Measurements from ENCODE around the gene PHLPP1.

The PHLPP1 gene

DNA sequence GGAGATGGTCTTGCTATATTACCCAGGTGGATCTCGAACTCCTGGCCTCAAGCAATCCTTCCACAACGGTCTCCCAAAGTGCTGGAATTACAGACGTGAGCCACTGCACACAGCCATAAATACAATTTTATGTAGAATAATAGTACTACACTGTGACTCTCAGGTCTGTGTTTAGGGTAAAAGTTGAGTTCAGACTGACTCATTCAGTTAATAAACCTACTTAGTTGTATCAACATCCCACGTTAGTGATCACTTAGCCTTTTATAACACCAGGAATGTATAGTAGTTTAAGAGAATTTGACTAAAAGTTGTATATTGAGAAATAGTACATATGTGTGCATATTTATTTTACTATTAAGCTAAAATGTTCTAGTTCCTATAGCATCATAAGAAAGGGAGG lies 237.5 kb downstream of the PHLPP1 start:
- no peak for DNase-seq

DNA sequence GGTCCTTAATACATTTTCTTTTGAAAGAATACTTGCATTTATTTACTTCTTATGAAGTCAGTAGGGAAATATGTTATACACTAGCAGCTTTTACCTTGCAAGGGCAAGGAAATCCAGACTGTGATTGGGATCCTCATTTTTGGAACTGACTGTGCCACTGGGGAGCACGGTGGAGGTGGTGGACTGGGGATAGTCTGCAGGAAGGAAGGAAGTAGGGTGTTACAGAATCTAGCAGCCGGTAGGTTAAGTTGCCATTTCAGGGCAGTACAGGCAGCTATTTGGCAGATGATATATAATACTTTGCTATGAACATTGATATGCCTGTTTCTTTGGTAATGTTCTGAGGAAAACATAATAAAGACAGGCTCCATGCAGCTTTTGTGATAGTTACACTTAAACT lies 238.3 kb downstream of the PHLPP1 start:
- DNase-seq, result no peak

DNA sequence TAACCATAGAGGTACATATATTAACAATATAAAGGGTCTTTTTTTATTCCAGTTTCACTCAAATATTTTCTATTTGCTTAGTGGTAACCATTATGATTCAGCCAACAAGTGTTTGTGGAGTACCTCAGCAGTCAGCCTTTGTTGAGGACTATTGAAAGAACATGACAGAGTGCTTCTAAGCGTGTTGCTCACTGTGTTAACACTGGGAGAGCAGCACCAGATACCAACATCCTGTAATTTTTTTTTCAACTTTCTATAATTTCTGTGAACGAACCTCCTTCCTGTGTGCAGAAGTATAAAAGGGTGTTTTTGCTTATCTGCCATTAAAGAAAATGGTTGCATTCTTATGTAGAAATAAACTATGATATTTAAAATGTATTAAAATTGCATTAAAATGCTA lies 239.0 kb downstream of the PHLPP1 start:
- no peak for DNase-seq

DNA sequence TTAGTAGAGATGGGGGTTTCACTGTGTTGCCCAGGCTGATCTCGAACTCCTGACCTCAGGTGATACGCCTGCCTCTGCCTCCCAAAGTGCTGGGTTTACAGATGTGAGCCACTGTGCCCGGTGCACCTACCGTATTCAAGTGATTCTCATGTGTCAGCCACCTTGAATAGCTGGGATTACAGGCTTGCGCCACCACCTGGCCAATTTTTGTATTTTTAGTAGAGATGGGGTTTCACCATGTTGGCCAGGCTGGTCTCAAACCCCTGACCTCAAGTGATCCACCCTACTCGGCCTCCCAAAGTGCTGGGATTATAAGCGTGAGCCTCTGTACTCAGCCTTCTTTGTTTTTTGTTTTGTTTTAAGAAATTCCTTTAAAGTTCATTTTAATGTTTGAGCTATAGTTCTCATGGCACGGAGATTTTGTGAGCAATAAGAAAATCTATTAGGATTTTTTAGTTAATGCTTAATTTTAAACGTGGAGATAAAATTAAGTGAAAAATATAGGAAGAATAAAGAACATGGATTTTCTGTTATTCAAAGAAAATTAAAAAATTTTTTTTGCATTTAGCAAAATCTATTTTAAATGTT lies 242.6 kb downstream of the PHLPP1 start:
- DNase-seq, result no peak

DNA sequence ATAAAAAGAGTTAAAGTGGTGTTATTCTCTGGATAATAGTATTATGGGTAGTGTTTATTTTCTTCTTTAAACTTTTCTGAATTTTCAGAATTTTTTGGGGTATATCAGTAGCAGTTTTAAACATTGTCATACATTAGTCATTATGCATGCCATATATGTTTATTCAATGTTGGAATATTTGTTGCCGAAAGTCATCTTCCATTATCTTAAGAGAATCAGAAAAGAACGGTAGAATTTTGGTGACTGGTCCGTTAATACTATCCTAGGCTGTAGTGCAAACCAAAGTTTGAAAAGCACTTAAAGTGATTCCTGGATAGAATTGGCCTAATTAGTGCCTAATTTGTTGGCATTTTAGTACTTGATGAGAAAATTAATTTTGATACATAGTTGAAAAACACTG lies 244.1 kb downstream of the PHLPP1 start:
- no peak for DNase-seq

DNA sequence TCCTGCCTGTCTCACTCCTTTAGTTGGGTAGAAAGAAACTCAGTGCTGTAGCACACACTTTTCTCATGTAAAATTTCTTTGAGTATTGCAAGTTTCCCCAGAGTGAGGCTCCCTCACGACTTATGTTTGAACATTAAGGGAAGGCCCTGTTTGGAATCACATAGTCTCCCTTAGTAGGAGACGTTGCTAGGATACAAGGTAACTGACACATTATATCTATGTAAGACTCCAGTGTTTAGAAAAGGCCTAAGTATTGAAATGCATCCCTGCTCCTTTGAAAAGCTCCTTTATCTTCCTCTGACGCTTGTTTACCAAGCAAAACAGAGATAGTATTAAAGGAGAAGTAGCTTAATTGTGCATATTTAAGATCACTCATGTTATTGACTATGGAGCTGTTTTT lies 248.2 kb downstream of the PHLPP1 start:
- DNase-seq, result no peak

DNA sequence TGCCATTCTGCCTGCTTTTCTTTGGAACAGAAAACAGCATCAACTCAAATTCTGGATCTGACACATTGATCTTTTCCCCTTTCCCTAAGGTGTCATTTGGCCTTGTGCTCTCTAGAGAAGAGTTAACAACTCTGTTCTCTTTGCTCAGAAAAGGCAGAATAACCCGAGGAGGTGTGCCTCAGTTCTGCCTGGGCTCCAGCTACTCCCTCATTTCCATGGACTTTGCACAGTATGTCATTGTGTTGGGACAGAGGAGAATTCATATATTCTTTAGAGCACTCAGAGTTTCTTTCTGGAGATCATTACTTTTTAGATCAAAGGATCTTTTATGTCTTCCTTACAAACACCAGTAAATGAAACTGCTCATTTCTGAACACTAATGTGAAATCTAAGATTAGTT lies 249.1 kb downstream of the PHLPP1 start:
- no peak for DNase-seq

DNA sequence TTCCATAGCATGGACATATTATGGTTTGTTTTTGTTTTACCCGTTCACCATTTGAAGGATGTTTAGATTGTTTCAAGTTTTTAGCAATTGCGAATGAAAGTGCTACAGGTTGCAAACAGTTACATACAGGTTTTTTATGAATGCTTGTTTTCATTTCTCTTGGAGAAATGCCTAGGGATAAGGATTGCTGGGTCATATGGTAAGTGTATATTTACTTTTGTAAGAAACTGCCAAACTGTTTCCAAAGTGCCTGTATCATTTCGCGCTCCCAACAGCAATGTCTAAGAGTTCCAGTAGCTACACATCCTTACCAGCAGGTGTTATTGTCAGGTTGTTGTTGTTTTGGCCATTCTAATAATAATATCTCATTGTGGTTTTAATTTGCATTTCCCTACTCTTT lies 251.7 kb downstream of the PHLPP1 start:
- DNase-seq, result no peak

DNA sequence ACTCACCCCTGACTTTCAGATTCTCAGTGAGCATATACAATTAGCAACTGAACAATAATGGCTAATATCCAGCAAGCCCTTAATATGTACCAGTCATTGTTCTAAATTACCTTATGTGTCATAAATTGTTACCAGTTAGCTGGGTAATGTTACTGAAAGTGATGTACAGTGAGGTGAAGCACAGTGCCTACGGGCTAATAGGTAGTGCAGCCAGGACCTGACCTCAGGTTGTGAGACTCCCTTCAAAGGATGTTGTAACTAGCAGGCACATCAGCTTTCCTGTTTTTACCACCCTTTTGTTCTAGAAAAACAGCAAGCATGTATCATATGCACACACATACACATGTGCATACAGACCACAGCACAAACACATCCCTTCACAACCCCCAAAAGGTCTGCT lies 258.3 kb downstream of the PHLPP1 start:
- no peak for DNase-seq

DNA sequence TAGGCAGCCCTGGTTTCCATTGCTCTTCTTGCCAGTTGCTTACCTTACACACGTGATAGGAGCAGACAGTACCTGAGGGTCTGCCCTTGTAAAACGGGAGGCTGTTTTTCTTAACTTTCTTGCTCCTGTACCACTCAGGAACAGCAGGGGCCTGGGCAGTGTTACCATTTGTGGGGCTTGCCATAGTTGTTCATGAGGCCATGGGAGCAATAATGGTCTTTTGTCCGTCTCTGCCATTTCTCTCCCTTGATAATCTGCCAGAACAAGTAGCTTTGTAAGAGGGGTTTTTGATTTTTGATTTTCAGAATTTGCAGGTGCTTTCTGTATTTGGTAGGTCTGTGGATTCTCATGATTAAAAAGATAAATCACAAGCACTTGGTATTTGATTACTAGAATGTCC lies 259.0 kb downstream of the PHLPP1 start:
- no peak for DNase-seq

DNA sequence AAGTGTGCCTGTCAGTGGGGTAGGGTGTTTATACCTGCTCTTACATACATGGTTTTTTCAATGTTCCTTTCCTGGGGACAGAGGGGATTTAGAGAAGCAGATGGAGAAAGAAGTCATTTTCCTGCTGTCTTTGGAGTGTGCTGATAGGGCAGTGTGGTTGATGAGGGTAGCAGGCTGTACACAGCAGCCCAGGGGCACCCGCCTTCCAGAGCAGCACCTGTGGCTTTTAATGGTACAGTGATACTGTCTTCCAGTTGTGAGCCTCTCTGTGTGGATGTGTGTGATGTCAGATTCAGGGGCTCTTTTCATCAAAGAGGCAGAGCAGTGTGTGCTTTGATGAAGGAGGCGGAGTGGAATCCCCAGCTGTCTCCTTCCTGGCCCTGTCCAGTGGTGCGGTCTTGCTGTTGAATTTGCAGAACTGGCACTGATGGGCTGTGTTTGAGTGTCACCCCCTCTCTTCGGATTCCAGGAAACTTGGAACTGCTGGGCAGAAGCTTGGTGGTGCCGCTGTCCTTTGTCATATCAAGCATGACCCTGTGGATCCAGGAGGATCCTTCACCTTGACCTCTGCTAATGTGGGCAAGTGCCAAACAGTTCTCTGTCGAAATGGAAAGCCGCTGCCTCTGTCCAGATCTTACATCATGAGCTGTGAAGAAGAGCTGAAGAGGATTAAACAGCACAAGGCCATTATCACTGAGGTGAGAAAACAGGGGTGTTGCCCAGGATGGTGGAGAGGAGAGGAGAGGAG lies 259.8 kb downstream of the PHLPP1 start:
- DNase-seq, result no peak

DNA sequence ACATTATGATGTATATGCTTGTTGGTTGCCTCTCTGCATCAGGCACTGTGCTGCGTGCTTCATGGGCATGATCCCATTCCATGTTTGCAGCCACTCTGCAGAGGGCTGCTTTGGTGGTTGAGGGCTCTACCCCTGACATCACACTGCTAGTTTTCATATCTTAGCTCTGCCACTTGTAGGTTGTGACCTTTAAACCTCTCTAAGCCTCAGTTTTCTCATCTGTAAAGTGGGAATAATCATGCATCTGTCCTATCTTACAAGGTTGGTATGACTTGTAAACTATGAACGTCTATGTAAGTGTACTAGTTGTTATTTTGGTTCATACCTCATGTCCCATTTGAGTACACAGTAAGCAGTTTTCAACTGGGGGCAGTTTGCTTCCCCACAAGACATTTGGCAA lies 260.4 kb downstream of the PHLPP1 start:
- DNase-seq, result no peak

DNA sequence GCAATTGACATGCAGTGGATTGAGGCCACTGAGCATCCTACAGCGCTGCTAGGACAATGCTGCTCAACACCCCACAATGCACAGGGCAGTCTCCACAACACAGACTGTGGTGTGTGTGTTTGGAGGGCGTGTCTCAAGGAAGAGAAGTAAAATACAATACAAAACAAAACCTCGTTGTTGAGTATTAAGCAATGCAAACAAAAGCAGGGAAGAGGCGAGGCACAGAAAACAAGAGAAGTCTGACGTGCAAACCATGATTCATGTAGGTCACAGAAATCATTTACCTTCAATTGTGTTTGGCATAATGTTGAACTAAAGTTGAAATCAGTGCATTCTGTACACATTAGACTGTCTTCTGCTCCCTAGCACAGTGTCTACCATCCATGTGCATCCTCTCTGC lies 260.9 kb downstream of the PHLPP1 start:
- DNase-seq, result no peak

DNA sequence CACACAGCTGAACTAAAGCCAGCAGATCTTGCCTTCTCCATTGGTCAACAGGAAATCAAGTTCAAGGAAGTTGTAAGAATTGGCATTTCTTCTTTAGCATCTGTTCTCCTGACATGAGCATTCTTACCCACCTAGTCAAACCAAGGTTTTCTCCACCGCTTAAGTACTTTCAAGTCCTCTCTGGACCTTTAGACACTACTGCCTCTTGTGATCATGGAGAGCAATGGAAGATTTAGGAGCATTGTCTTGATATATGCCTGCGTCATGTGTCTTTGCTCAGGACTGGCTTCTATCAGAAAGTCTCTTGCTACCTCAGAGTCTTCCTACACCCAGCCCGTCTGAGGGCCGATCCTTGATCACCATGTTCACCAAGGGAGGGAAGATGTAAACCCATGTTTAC lies 262.2 kb downstream of the PHLPP1 start:
- no peak for DNase-seq

DNA sequence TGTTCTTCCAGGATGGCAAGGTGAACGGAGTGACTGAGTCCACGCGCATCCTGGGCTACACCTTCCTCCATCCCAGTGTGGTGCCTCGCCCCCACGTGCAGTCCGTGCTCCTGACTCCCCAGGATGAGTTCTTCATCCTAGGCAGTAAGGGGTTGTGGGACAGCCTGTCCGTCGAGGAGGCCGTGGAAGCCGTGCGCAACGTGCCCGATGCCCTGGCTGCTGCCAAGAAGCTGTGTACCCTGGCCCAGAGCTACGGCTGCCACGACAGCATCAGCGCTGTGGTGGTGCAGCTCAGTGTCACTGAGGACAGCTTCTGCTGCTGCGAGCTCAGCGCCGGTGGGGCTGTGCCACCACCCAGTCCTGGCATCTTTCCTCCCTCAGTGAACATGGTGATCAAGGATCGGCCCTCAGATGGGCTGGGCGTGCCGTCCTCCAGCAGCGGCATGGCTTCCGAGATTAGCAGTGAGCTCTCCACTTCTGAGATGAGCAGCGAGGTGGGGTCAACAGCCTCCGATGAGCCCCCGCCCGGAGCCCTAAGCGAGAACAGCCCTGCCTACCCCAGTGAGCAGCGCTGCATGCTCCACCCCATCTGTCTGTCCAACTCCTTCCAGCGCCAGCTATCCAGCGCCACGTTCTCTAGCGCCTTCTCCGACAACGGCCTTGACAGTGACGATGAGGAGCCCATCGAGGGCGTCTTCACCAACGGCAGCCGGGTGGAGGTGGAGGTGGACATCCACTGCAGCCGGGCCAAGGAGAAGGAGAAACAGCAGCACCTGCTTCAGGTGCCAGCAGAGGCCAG lies 263.1 kb downstream of the PHLPP1 start:
- no peak for DNase-seq

DNA sequence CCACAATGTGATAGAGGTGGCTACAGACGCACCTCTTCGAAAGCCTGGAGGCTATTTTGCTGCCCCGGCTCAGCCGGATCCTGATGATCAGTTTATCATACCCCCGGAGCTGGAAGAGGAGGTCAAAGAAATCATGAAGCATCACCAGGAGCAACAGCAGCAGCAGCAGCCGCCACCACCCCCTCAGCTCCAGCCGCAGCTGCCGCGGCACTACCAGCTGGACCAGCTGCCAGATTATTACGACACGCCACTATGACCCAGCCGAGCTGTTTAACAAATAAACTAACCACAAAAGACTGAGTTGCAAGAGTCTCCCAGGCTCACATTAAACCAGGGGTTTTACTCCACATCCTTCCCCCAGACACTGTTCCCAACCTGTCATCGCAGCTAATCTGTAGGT lies 263.8 kb downstream of the PHLPP1 start:
- DNase-seq, result no peak

DNA sequence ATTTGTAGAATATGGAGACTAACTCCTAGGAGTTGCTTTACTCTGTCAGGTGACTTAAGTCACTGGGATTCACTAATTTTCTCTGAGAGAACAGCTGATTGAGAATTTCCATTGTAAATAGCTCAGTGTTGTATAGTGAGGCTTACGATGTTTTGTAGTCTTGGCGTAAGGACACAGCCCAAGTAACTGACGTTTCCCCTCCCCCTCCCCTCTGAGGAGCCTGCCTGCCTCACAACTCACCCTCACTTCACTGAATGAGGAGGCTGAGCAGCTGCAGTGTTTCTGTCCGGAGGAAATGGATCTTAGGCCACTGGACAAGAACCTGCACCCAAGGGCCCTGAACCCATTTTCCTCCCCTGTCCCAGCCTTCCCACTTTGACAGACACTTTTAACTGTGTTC lies 264.6 kb downstream of the PHLPP1 start:
- DNase-seq, result no peak

DNA sequence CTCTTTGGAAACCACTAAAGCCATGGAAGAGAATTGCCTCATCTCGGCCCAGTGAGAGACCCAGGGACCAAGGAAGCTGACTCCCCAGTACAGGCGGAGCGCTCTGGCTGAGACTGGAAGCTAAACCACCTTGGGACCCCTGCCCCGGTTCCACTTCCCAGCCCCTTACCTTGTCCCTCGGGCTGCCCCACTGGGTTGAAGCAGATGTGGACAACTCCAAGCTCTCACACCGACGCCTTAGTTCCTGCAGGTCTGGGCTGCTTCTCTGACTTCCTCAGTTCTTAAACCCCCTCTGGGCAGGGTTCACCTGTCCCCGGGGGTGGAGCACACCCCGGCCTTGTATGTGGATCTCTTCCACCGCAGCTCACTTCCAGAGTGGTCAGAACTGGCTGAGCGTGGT lies 266.2 kb downstream of the PHLPP1 start:
- no peak for DNase-seq

DNA sequence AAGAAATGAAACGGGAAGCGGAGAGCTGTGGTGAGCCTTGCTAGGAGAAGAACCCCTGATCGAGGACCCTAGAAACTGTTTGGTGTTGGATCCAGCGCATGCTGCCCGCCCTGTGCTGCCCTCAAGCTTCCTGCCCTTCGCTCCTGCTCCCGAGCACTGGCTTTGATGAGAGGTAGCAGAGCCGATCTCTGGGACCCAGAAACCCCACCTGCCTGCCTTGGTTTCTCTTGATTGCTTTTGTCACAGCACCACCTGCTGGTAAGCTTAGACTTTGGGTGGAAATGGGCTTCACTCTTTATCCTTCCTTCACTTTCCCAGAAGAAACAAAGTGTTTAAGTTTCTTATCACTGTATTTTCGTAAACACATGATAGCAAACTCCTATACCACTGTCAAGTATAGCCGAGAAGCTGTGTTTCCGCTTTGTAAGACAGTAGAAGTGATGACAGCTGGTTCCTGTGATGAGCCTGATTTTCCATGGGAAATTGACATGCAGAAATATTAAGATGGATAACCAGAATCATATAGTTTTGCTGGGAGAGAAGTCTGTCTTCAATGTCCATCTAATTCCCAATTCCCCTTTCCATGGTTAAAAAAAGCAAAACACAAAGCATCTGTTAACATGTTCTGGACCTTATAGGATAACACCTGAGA lies 267.4 kb downstream of the PHLPP1 start:
- DNase-seq, result peak; percentile 23

DNA sequence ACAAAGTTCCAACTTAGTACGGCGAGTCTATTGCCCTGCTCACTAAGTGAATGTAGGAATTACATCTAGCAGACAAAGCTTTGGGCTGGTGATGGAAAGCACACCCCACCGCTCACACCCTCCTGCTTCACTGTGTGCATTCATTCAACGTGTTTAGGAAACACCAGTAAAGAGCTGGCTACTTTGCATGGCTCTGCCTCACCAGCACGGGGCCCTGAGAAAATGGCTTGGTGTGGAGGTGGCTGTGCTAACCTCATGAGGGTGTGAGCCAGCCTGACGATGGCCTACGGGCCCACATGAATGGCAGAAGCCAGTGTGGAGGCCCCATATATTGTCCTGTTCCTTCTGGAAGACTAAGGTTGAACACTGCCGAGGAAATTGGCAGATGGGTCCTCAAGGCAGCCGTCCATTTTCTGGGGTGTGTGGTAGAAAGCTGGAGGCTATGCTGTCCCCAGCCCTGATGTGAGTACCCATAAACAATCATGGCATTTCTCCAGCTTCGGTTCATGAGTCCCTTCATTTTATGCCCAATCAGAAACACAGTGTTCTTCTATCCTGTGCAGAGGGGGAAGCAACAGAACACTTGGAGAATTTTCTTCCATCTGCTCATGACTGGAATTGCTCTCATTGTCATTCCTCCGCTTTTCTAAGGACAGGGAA lies 269.4 kb downstream of the PHLPP1 start:
- DNase-seq, result no peak

DNA sequence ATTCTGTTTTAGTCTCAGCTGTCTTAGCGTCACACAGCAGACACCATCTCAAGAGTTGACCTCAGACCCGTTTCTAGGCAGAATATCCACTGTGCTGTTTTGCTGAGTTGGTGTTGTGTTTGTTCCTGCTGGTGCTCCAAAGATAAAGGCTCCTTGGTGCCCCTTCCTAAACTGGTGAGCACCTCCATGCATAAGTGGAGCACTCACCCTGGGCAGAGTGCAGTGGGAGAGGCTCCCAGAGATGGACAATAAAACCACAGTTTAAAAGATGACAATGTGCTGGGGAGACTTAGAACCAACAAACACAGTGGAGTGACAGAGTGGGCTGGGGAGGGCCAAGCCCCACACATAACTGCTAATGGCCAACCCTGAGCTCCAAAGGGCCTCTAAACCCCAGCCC lies 271.1 kb downstream of the PHLPP1 start:
- no peak for DNase-seq

DNA sequence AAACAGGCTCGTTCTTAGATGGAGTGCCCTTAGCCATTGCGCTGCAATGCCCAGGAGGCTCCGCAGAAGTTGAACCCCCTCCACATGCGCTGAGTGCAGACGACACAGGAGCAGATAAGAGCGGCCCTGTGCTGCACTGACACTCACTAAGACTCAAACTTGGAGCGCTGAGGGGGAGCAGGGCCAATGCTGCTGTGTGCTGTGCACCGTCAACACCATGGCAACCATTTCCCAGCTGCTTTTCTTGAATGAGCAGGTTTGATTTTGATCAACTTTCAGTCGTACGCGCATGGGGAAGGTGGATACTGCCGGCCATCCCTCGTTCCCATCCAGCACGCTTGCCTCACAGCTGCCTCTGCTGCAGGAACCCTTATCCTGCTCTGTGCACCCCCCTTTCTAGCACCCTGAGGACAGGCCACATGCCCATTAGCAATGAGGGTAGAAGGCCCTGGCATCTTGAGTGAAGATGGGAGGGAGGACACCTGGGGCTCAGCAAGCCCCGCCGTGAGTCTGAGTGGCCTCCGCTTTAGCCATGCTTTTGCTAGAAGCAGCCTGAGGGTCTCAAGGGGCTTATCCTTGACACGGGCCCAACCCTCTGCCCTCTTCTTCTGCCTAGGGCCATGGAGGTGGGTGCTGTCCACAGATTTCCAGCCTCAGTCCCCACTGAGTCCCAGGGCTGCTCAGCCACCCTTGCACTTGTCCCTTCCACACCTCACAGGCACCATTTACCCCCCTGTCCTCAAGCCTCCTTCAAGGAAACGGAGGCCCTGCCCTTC lies 271.9 kb downstream of the PHLPP1 start:
- DNase-seq, result no peak

Data from 8988T (cell line).